CD4-positive, alpha-beta T cell (primary cell): Measurements from ENCODE around the gene TBCD. TPM values are rescaled to one million over a fixed set of nuclear protein-coding genes. Genes with fewer than 3 reads are reported as not detected.

ENCODE experiments used
- ATAC-seq: fragments of 200-7000 bp; cut with Tn5 transposase; one replicate; pipeline ENCODE4 v1.10.0; 2022; ENCODE audit warnings: mild to moderate bottlenecking; ENCODE audit not compliant: poor library complexity
- CTCF ChIA-PET: fragments of 350-600 bp; sonication (Branson Sonifier 250); formaldehyde crosslinking; loops from one replicate; lab custom pipeline; 2021; ENCODE audit warnings: antibody characterized with exemption, inconsistent platforms; lab: Charles Lee
- POLR2A ChIA-PET: fragments of 350-600 bp; sonication (Branson Sonifier 250); formaldehyde crosslinking; loops from one replicate; lab custom pipeline; 2021; ENCODE audit warnings: antibody characterized with exemption, inconsistent platforms; lab: Charles Lee
- DNase-seq, 14 experiments: peaks; one replicate each; pipeline ENCODE4 v3.0.0-alpha.2; 2013 to 2020; ENCODE audit warnings: mixed read lengths in 2 of 14
- H3K27ac ChIP-seq, 2 donors: one replicate each; pipeline versions ENCODE4 v1.5.1 to v1.7.0; 2013; ENCODE audit warnings: low read length in 2 of 2, low read depth in 1 of 2, mild to moderate bottlenecking in 1 of 2
- H3K27me3 ChIP-seq, 2 experiments: 1 replicate in 1 of 2; 2 replicates in 1 of 2; pipeline versions ENCODE4 v1.6.1 to v1.7.0; 2013; ENCODE audit warnings: low read length in 2 of 2, control low read depth in 1 of 2, mild to moderate bottlenecking in 1 of 2, moderate library complexity in 1 of 2; ENCODE audit not compliant: insufficient read depth in 2 of 2, control insufficient read depth in 1 of 2
- H3K36me3 ChIP-seq: one replicate; pipeline ENCODE4 v1.6.1; 2013; ENCODE audit warnings: low read length, control low read depth; ENCODE audit not compliant: insufficient read depth
- H3K4me1 ChIP-seq: one replicate; pipeline ENCODE4 v1.6.1; 2013; ENCODE audit warnings: low read length, control low read depth; ENCODE audit not compliant: insufficient read depth
- H3K4me3 ChIP-seq: one replicate; pipeline ENCODE4 v1.5.1; 2013; ENCODE audit warnings: mild to moderate bottlenecking, low read length, moderate library complexity
- H3K9me3 ChIP-seq, 2 experiments: 1 replicate in 1 of 2; 2 replicates in 1 of 2; pipeline versions ENCODE4 v1.6.1 to v1.7.0; 2013; ENCODE audit warnings: low read length in 2 of 2, mild to moderate bottlenecking in 2 of 2, control low read depth in 1 of 2, moderate library complexity in 1 of 2; ENCODE audit not compliant: control insufficient read depth in 1 of 2, insufficient read depth in 1 of 2
- H3K27ac Mint-ChIP-seq: one replicate; pipeline ENCODE4 v1.8.0; 2020; ENCODE audit warnings: mixed read lengths
- H3K27me3 Mint-ChIP-seq: one replicate; pipeline ENCODE4 v1.8.0; 2021; ENCODE audit warnings: mixed read lengths
- H3K36me3 Mint-ChIP-seq: one replicate; pipeline ENCODE4 v1.8.0; 2021; ENCODE audit warnings: low read depth, mixed read lengths
- H3K4me1 Mint-ChIP-seq: one replicate; pipeline ENCODE4 v1.8.0; 2021; ENCODE audit warnings: low read depth, mixed read lengths
- H3K4me3 Mint-ChIP-seq: one replicate; pipeline ENCODE4 v1.8.0; 2020; ENCODE audit warnings: mild to moderate bottlenecking, mixed read lengths
- H3K9me3 Mint-ChIP-seq: one replicate; pipeline ENCODE4 v1.8.0; 2020; ENCODE audit warnings: mixed read lengths
- CTCF ChIP-seq: fragments of 200-600 bp; IDR thresholded peaks from one replicate; pipeline ENCODE4 v1.8.0; 2022; ENCODE audit warnings: antibody characterized with exemption, mild to moderate bottlenecking
- intact Hi-C, 2 experiments: fragments of 100-400 bp; cut with DNase I in 1 of 2; cut with micrococcal nuclease in 1 of 2; formaldehyde crosslinking; loops; one replicate each; pipeline versions ENCODE4 v1.15.1 to v1.9.0; 2023 to 2025; cut with DNase I, micrococcal nuclease
- total RNA-seq, 174 experiments: library from RNA in 2 of 174; stranded (reverse) in 2 of 174; gene quantifications; one replicate each; pipeline ENCODE4 v1.2.3 and lab custom pipeline; 2021 to 2026

TBCD gene
- total RNA-seq, 2 experiments from 2014 or later = 74.6 to 80.3 TPM

- peak overlapping the region; percentile 99 for H3K27ac Mint-ChIP-seq
- H3K36me3 Mint-ChIP-seq = peaks cover 21% of the 10 kb centered on the region
- no peak for DNase-seq
- no peaks in the 10 kb centered on the region for H3K27me3 Mint-ChIP-seq
- peak overlapping the region in 1 of 2 donors; percentile 66 for H3K27ac ChIP-seq
- intact Hi-C loops = loop anchor here in 1 of 2 experiments (2.0 kb wide), 1 partner anchor 15 kb away; no protein-coding TSS in a partner anchor
- peaks cover 73% of the 10 kb centered on the region for H3K4me1 ChIP-seq
- no peaks in the 10 kb centered on the region for H3K27me3 ChIP-seq
- no peaks in the 10 kb centered on the region for H3K9me3 Mint-ChIP-seq
- no peaks in the 10 kb centered on the region for H3K36me3 ChIP-seq
- ChIA-PET POLR2A (interaction anchor here (1.2 to 4.6 kb wide), 4 partner anchors 12 to 27 kb away, joined by 4 to 29 read pairs (median 6); no protein-coding TSS in a partner anchor), CTCF (no interaction called here)
- peak overlapping the region; percentile 18 for H3K4me3 Mint-ChIP-seq
- H3K4me3 ChIP-seq = no peak overlapping the region
- no peaks in the 10 kb centered on the region for H3K9me3 ChIP-seq
- peaks cover 72% of the 10 kb centered on the region for H3K4me1 Mint-ChIP-seq
- no peak for ATAC-seq
- TF ChIP-seq CTCF = no peak
Observed at GRCh38 chr17:82881324-82881823, 129.5 kb downstream of the TBCD start.

- peak overlapping the region; percentile 66 to 78 for H3K27ac ChIP-seq
- peaks cover 3% of the 10 kb centered on the region for H3K36me3 ChIP-seq
- DNase-seq (no peak), ATAC-seq (no peak)
- ChIA-PET CTCF (interaction anchor here (0.9 to 4.5 kb wide), 4 partner anchors 10 to 100 kb away, joined by 3 to 27 read pairs (median 6); no protein-coding TSS in a partner anchor), POLR2A (interaction anchor here (2.9 to 4.6 kb wide), 3 partner anchors 12 to 22 kb away, joined by 7 to 41 read pairs (median 29); no protein-coding TSS in a partner anchor)
- H3K27ac Mint-ChIP-seq = peak overlapping the region; percentile 99
- intact Hi-C loops = loop anchor here (1.0 to 2.0 kb wide), 3 partner anchors 11 to 18 kb away; no protein-coding TSS in a partner anchor
- peak overlapping the region; percentile 35 for H3K4me3 ChIP-seq
- peak overlapping the region; percentile 86 for H3K4me3 Mint-ChIP-seq
- peaks cover 78% of the 10 kb centered on the region for H3K4me1 ChIP-seq
- H3K36me3 Mint-ChIP-seq = peaks cover 21% of the 10 kb centered on the region
- no peaks in the 10 kb centered on the region for H3K27me3 Mint-ChIP-seq
- H3K9me3 Mint-ChIP-seq = no peaks in the 10 kb centered on the region
- TF ChIP-seq CTCF = no peak
- peaks cover 77% of the 10 kb centered on the region for H3K4me1 Mint-ChIP-seq
- H3K27me3 ChIP-seq = no peaks in the 10 kb centered on the region
- no peaks in the 10 kb centered on the region for H3K9me3 ChIP-seq
Observed at GRCh38 chr17:82881900-82882714, 130.2 kb downstream of the TBCD start.

GRCh38 chr17:82882715-82883418 is 131.0 kb downstream of the TBCD start:
- Mint-ChIP-seq H3K36me3 (peaks cover 29% of the 10 kb centered on the region), H3K4me1 (peaks cover 84% of the 10 kb centered on the region), H3K9me3 (no peaks in the 10 kb centered on the region), H3K27me3 (no peaks in the 10 kb centered on the region), H3K4me3 (peak overlapping the region; percentile 86), H3K27ac (peak overlapping the region; percentile 99)
- Histone ChIP-seq H3K27ac (peak overlapping the region; percentile 66 to 78), H3K36me3 (peaks cover 6% of the 10 kb centered on the region), H3K4me3 (peak overlapping the region; percentile 35), H3K4me1 (peaks cover 78% of the 10 kb centered on the region), H3K27me3 (no peaks in the 10 kb centered on the region), H3K9me3 (no peaks in the 10 kb centered on the region)
- ChIA-PET CTCF (interaction anchor here (0.9 to 4.5 kb wide), 5 partner anchors 9 to 101 kb away, joined by 3 to 27 read pairs (median 5); no protein-coding TSS in a partner anchor), POLR2A (interaction anchor here (1.3 to 4.6 kb wide), 4 partner anchors 11 to 168 kb away, joined by 4 to 41 read pairs (median 18); no protein-coding TSS in a partner anchor)
- ATAC-seq = peak; percentile 89
- no peak for TF ChIP-seq CTCF
- intact Hi-C loops = loop anchor here in 1 of 2 experiments (1.0 kb wide), 2 partner anchors 10 to 19 kb away; no protein-coding TSS in a partner anchor
- peak; percentile 64 to 94 (median 81) for DNase-seq
